Iris pigment epithelial cell (primary cell): ENCODE measurements around the gene SYNGR3.
"Not testable (repeated sequence)": the region's sequence is repeated elsewhere in the genome, so short reads cannot be mapped to it uniquely, and the experiment has no call there.

Experiments used
- DNase-seq: peaks from one replicate; pipeline ENCODE4 v3.0.0-alpha.2; 2011; ENCODE audit warnings: low read depth

SYNGR3 gene

DNA sequence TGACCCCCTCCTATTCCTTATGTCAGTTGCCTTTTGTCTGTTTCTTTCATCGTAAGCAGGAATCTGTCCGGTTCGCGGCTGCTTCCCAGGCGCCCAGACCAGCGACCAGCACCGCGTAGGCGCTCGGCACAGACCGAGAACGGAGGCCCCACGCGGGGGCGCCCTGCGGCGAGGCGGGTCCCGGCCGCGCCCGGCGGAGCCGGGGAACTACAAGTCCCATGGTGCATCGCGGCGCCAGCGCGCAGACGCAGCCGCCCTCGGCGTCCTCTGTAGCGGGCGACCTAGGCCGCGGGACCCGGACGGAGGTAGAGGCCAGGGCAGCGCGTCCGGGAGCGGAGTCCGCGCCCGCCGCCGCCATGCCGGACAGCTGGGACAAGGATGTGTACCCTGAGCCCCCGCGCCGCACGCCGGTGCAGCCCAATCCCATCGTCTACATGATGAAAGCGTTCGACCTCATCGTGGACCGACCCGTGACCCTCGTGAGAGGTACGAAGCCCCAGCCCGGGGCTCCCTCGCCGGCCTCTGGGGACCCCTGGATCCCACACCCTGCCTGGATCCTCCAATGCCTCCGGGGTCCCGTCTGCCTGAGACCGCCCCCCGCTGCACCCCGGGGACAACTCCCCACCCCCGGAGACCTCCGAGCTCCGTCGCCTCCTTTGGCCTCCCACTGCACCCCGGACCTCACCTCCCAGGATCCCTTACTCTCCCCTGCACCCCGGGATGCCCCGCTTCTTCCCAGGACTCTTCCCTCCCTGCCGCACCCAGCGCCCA, 30.3 kb upstream of the SYNGR3 start, which contains the start of gene NDUFB10:
TSS of gene NDUFB10 (plus strand) at position 270 of the 771 bp plus-strand sequence. CDS start at position 357, 87 bp downstream.
- peak; percentile 87 for DNase-seq

- no peak for DNase-seq
Measured at GRCh38 chr16:1960665-1961630, 28.8 kb upstream of the SYNGR3 start.

DNA sequence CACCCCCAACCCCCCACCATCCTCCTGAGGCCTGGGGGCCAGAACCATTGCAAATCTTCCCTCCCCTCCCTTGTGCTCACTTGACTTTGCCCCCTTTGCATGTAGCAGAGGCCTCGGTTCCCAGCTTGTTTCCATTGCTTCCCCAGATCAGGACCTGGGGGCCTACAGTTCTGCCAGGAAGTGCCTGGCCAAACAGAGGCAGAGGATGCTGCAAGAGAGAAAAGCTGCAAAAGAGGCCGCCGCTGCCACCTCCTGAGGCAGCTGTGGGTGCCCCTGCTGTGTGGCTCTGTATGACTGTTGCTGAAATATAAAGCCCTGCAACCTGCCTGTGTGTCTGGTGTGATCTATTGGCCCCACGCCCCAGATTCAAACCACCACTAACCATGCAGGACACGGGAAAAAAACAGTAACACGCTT, 28.1 kb upstream of the SYNGR3 start:
- DNase-seq = no peak

DNA sequence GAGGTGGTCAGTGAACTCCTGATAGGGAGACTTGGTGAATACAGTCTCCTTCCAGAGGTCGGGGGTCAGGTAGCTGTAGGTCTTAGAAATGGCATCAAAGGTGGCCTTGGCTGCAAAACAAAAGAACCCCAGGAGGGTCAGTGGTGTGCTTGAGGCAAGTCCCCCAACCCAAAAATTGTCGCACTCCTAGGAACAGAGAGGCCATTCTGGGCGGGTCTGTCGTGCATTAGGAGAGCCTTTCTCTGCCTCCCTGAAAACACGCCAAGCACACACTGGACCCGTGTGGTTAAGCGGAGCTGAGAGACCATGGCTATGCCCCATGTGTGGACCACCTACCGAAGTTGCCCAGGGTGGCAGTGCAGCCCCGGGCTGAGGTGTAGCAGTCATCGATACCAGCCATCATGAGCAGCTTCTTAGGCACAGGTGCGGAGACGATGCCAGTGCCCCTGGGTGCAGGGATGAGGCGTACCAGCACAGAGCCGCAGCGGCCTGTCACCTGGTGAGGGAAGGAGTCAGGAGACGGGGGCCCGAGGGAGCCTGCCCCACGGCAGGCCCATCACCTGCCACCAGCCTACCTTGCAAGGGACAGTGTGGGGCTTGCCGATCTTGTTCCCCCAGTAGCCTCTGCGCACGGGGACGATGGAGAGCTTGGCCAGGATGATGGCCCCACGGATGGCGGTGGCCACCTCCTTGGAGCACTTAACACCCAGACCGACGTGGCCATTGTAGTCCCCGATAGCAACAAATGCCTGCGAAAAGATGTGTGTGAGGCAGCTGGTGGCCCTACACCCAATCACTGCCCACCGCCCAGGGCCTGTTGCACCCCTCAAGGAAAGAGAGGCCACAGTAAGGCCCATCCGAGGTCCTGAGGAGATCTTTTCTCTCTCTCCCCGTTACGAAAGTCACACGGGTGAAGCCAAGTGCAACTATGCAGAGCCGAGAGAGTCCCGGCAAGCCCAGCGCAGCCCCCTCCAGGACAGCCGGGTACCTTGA, 27.3 kb upstream of the SYNGR3 start:
- not testable (repeated sequence) for DNase-seq

GRCh38 chr16:1963806-1964505, 25.8 kb upstream of the SYNGR3 start:
- no peak for DNase-seq

DNA sequence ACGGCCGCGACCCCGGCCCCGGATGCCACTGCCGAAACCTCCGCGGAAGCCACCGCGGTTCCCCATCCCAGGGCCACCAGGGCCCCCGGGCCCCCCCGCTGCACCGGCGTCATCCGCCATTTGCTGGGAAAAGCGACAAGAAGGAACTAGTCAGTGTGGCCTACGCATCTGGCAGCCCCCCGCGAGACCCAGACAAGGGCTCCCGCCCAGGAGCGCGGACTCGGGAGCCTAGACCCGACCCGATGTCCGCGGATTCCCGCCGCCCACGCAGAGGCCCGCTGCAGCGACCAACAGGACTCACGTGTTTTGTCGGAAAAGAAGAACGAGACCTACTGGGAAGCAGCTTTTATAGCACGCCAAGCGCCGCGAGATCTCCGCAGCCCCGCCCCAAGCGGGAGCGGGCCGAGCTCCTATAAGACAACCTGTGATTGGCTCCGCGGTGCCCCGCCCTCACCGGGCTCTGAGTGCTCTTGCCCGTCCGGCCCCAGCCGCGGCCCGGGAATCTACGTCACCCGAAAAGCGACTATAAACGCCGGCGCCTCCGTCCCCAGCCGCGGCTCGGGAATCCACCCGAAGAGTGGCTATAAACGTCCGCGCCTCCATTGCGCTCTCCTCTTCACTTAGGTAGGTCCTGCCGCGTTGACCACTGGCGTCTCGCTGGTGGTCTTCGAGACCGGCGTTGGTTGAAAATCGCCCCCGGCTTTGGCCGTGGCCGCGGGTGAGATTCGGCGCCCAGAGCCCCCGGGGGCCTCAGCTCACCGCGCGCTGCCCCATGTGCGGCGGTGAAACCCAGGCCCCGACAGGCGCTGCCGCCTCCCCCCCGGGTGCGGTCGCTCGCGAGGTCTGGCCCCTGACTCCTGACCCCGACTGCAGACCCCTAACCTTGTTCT, 25.0 kb upstream of the SYNGR3 start, which contains the start of gene RPS2:
TSS of gene RPS2 (minus strand) at position 321 of the 890 bp plus-strand sequence. CDS start at position 120, 201 bp downstream.
- peak; percentile 98 for DNase-seq

GRCh38 chr16:1965396-1966001, 24.3 kb upstream of the SYNGR3 start:
- DNase-seq = no peak

- no peak for DNase-seq
Measured at GRCh38 chr16:1966460-1966859, 23.3 kb upstream of the SYNGR3 start, which contains the start of gene RNF151. Gene RNF151 (plus strand): TSS chr16:1966856. CDS start chr16:1966882, 26 bp downstream.

DNA sequence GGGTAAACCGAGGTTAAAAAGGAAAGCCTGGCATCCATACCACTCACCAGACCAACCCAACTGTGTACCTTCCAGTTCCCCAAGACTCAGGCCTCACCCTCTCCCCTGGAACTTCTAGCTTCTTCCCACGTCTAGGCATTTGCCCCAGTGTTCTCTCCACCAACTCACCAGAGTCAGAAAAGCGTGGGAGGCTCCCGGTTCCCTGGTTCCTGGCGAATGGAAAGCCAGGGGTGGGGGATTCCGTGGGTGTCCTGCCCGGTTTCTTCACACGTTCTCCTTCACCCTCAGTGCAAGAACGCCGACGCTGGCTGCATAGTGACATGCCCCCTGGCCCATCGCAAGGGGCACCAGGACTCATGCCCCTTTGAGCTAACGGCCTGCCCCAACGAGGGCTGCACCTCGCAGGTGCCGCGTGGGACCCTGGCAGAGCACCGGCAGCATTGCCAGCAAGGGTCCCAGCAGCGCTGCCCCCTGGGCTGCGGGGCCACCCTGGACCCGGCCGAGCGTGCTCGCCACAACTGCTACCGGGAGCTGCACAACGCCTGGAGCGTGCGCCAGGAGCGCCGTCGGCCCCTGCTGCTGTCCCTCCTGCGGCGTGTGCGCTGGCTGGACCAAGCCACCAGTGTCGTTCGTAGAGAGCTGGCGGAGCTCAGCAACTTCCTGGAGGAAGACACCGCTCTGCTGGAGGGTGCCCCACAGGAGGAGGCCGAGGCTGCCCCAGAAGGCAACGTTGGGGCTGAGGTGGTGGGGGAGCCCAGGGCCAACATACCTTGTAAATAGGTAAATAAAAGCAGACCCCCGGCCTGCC, 21.4 kb upstream of the SYNGR3 start:
- no peak for DNase-seq

GRCh38 chr16:1971796-1972489, 17.8 kb upstream of the SYNGR3 start, which contains the start of gene TBL3:
Gene TBL3 (plus strand): TSS chr16:1972053. CDS start chr16:1972165, 112 bp downstream.
- peak; percentile 94 for DNase-seq

- DNase-seq = peak; percentile 45
Measured at GRCh38 chr16:1972490-1972877, 17.3 kb upstream of the SYNGR3 start.

GRCh38 chr16:1973461-1974156, 16.2 kb upstream of the SYNGR3 start:
- no peak for DNase-seq

GRCh38 chr16:1974157-1975070, 15.4 kb upstream of the SYNGR3 start:
- DNase-seq = no peak

- no peak for DNase-seq
Measured at GRCh38 chr16:1975432-1976215, 14.1 kb upstream of the SYNGR3 start.

- DNase-seq = no peak
Measured at GRCh38 chr16:1976216-1976520, 13.6 kb upstream of the SYNGR3 start.
